HG03025 (cell line): ENCODE results near the gene LRSAM1.
"Not testable (repeated sequence)": the region's sequence is repeated elsewhere in the genome, so short reads cannot be mapped to it uniquely, and the experiment has no call there.

Source experiments
- ATAC-seq: cut with Tn5 transposase; IDR thresholded peaks from one replicate; pipeline ENCODE4 v1.9.1; 2021; ENCODE audit warnings: mild to moderate bottlenecking, moderate library complexity; ENCODE audit not compliant: unreplicated experiment, low FRiP score

Gene LRSAM1

DNA sequence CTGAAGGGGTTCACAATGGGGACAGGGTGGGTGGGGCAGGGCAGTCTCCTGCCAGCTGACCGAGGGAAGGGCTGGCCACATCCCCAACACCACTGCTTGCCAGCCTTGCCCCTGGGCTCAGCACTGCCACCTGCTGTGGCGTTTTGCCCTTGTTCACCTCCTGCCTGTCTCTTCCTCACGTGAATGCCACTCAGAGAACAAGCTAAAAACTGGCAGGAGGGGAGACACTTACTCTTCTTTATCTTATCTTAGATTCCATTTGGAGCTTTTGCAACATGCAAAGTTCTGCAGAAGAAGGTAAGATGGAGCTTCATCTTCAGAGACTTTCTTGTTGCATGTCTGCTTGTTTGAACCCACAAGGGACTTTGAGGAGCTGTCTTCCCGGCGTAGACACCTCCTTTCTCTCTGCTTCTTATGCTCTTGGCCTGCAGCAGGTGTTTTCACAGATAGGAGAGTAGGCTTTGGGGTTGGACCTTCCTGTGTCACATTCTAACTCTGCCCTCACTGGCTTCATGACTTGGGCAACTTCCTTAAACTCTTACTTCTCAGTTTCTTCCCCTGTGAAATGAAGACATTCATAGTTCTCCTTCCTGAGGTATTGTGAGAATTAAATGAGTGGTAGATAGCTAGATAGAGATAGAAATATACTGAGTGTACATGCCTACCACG lies 4.1 kb downstream of the LRSAM1 start:
- no peak for ATAC-seq

DNA sequence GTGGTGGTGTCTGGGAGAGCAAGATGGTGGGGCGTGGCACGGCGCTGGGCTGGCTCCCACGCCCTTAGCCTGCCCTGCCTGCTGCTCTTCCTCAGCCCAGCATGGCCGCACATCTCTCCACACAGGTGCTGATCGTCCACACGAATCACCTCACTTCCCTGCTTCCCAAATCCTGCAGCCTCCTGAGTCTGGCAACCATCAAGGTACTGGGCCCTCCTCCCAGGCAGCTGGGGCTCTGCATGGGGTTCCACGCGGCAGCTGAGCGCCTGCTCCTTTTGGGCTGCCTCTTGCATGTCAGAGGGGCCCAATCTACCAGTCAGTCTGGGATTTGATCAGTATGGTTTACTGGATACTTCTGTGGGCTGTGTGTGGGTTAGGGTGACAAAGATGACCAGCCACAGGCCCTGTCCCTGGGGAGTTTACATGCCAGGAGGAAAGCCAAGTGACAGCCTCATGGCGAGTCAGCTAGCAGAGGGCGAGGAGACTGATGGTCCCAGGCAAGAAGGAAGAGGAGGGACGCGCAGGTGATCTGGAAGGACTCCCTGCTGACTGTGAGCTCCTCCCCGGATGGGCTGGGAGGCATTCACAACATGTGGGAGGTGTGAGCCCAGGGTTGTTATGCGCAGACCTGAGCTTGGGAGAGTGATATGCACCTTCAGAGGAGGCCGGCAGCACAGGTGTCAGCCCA lies 6.0 kb downstream of the LRSAM1 start:
- ATAC-seq, result no peak

DNA sequence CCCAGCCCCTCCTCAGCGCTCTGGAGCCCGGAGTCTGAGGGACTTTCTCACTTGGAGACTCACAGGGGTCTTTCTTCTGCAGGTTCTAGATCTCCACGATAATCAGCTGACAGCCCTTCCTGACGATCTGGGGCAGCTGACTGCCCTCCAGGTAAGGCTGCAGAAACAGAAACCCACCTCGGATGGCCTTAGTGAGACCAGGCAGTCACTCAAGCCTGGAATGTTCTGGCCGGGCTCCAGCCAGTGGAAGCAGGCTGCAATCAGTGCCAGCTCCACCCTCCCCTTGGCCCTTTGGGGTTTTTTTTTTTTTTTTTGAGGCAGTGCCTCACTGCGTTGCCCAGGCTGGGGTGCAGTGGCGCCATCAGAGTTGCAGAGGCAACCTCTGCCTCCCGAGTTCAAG lies 7.6 kb downstream of the LRSAM1 start:
- ATAC-seq, result no peak

DNA sequence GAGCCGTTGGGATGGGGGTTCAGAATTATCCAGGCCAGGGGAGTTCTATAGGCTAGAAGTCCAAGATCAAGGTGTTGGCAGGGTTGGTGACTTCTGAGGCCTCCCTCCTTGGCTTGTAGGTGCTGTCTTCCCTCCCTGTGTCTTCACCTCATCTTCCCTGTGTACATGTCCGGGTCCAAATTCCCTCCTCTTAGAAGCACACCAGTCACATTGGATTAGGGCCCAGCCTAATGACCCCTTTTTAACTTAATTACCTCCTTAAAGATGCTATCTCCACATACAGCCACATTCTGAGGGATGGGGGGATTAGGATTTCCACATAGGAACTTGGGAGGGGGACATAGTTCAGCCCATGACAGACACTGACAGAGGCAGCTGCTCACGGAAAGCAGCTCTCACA lies 12.1 kb downstream of the LRSAM1 start:
- ATAC-seq, result no peak

DNA sequence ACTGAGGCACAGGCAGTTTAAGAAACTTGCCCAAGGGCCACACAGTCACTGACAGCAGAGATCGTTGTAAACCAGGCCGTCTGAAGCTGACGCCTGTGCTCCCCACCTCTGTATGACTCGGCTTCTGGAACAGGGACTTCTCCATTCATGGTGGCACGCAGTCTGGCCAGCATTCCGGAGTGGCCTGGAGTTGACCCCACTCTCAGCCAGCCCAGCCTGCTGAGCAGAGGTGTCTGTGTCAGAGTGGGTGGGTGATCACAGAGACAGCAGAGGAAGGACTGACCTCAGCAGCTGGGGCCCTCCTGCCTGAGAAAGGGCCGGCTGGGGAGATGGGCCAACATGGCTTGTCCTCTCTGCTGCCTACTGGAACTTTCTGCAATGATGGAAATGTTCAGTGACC lies 12.6 kb downstream of the LRSAM1 start:
- ATAC-seq, result no peak

DNA sequence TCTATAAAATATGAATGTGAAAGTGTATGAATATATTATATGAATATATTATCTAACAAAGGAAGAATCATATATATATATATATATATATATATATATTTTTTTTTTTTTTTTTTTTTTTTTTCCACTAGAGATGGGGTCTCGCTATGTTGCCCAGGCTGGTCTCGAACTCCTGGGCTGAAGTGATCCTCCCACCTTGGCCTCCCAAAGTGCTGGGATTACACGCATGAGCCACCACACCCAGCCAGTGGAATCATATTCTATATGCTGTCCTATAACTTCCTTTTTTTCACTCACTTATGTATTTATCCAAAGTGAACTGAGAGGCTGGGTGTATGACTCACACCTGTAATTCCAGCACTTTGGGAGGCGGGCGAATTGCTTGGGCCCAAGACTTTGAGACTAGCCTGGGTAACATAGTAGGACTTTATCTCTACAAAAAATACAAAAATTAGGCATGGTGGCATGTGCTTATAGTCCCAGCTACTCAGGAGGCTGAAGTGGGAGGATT lies 15.2 kb downstream of the LRSAM1 start:
- ATAC-seq, result not testable (repeated sequence)

DNA sequence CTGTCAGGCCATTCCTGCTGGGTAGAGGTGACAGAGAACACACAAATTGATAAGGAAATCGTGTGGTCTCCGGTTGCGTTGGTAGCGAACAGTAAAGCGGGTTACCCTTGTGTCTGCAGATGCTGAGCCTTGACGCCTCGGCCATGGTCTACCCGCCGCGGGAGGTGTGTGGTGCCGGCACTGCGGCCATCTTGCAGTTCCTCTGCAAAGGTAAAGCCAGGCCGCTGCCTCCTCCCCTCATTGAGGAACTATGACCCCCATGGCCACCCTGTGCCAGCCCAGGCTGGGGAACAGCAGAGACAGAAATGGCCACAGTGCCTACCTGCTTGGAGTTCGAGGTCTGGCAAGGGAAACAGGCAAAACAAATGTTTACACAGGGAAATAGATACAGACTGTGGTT lies 16.3 kb downstream of the LRSAM1 start:
- no peak for ATAC-seq

DNA sequence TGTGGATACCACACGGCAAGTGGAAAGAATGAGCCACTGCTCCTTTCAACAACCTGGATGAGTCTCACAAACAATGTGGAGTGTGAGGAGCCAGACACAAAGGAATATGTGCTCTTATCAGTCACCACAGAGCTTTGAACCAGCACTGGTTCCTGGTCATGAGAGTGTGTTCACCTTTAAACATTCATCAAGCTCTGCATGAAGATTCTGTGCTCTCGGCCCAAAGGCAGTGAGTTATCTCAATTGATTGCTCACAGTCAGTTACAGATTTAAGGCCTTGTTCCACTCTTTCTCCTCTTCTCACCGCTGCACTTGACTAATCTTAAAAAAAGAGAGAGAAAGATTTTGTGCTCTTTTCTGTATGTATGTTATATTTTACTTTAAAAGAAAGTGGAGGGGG lies 19.4 kb downstream of the LRSAM1 start:
- ATAC-seq, result no peak

DNA sequence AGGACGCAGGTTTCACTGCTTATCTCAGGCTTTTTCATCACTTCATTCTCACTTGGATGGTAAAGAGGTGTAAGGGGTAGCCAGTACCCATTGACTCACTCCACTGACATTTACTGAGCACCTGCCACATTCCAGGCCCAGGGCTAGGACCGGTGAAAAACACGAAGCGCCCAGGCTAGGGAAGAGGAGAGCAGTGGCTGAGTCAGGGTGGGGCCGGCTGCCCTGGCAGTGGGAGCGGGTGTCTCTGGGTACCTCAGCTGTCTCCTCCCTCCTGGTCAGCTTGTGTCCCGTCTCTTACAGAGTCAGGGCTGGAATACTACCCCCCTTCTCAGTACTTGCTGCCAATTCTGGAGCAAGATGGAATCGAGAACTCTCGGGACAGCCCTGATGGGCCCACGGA lies 22.2 kb downstream of the LRSAM1 start:
- no peak for ATAC-seq

DNA sequence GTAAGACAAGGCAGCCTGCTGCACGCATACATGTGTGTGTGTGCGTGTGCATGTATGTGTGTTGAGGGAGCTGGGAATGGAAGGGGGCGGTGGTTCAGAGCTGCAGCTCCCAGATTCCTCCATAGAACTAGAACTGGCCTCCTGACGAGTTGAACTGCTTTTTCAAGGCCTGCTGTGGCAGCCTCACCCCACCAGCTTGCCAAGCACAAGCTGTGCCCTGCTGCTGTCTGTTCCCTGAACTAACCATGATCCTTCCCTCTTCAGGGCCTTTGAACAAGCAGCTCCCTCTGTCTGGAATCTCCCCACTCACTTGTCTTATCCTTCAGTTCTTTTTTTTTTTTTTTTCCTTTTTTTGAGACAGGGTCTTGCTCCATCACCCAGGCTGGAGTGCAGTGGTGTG lies 22.6 kb downstream of the LRSAM1 start:
- no peak for ATAC-seq

DNA sequence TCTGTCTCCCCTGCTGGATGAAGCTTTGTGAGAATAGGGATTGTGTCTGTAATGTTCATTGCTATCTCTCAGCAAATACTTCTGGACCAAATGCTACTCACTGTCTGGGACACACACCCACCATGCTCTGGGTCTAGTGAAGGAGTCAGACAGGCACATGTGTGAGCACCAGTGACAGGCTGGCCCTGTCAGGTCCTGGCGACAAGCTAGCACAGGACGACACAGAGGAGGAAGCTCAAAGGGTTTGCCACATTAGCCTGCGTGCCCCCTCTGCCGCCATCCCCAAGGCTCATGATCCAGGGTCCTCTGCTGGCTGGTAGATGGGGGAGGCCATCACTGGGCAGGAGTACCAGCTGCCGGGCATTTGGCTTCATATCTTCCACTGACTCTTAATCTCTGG lies 23.3 kb downstream of the LRSAM1 start:
- ATAC-seq, result no peak

DNA sequence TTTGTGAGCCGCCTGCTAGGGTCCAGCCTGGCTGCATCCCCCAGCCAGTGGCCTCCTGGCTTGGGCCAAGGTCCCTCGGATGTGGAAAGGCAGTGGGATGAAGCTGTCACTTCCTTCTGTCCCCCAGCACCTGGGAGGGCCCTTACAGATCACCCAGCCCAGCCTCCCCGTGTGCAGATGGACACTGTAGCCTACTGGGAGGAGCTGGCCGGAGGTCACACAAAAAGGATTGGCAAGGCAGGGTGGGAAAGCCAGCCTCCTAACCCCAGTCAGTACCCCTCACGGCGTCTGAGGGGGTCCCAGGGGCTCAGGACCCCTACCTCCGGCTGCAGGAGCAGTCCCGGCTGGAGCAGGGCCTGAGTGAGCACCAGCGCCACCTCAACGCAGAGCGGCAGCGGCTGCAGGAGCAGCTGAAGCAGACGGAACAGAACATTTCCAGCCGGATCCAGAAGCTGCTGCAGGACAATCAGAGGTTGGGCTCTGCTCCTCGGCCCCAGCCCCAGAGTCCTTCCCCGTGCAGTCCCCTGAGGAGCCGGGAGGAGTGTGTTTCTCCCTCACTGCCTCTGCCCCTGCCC lies 28.3 kb downstream of the LRSAM1 start:
- ATAC-seq, result no peak

DNA sequence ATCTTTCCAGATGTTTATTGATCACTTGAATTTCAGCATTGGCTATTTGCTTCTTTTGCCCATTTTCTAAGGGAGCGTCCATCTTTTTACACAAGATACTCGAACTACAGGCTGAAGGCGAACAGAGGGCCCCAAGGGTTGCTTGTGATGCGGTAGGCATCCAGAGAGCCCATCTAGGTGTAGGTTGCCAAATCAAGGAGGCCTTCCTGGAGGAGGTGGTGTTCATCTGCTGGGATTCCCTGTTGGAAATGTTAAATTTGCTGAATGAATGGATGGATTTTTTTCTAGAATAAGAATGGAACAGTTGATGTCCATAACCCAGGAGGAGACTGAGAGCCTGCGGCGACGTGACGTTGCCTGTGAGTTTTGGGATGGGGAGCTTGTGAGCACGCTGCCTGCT lies 31.4 kb downstream of the LRSAM1 start:
- no peak for ATAC-seq

DNA sequence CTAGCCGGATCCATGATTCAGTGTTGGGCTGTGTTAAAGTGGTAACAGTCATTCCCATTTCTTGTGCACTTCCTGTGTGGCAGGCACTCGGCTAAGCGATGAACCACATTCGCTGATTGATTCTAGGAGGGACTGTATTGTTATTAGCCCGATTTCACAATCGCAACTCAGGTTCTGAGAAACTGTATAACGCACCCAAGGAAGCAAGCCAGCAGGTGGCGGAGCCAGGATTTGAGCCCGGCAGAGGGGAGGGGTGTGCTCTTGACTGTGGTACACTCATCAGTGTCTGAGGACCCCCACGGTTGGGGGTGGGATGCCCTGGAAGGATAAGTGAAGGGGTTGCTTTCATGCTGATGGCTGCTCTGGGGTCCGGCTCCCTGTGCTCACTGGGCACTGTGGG lies 34.7 kb downstream of the LRSAM1 start:
- ATAC-seq, result no peak

DNA sequence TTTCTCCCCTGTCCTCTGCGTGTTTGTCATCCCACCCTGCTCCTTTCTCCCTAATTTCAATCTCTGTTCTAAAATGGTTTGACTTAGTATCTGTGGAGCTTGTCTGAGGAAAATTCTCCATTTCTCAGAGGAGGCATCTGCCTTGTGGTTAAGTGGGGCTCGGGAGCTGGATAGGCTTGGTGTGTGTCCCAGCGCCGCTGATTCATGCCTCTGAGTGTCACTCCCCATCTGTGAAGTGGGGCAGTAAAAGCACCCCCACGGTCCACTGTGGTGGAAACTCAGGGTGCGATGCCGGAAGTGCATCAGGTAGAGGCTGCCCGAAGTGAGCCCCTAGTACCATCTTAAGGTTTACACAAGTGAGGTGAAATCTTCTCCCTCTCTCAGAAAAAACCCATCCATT lies 37.6 kb downstream of the LRSAM1 start:
- no peak for ATAC-seq

DNA sequence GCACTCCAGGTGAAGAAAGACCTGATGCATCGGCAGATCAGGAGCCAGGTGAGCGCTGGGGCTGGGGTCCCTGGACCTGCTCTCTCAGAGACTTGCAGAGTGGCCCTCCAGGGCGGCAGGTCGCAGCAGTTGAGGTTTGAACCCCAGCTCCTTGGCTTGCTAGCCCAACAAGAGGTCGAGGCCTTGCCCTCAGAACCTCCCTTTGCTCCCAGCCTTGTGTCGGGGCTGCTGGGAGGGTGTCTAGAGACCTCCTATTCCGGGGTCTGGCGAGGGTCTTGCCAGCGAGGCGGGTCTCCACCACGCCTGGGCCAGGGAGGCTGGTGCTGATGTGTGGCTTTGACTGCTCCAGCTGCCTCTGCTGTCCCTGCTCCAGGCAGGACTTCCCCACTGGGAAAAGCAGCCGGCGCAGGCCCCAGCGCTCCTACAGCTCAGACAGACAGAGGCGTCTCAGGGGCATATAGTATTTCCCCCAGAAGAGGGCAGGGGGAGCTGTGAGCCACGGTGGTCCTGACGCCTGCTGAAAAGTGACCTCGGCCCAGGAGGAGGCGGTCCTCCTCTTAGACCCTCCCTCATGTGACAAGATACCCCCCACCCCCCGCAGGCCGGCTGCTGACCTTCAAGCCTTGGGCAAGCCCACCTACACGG lies 38.3 kb downstream of the LRSAM1 start:
- ATAC-seq, result no peak

DNA sequence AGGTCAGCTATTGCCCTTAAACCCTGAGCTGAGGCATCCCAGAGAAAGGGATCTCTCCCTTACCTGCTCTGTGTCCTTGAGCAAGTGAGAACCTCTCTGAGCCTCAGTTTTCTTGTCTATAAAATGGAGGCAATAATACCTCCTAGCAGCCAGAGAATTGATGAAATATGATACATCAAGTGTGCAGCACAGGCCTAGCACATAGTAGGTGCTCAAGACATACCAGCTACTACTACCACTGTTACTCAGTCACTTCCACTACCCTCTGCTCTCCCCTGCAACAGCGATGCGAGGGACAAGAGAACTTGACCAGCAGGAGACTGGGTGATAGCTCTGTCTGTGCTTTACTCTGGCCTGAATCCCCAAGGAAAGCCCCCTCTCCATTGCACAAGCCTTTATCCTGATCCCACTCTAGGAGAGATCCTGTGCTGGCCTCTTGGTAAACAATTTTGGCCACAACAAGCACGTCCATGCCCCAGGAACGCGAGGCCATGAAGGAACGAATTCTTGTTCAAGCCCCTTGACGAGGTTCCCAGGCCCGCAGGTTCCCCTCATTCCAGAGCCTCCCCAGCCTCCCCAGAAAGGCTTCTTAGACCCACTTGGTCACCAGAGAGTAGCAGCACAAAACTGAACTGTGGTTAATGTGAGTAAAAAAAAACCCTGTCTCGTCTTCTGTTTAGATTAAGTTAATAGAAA lies 39.4 kb downstream of the LRSAM1 start:
- no peak for ATAC-seq

DNA sequence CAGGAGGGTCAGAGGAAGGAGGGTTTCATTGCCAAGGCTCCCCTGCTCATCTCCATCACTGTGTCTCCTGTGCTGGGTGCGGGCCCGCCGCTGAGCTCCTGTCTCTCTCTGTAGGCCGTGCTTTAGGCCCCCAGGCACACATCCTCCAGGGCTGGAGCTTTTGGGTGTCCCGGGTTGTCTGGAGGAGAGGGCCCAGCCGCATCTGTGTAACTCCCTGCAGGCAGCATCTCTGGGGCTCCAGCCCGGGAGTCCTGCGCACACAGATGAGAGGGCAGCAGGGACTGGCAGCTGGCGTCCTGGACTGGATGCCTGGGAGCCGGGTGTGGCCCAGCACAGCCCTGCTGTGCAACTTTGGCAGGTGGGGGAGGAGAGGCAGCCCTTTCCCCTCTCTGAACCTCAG lies 40.2 kb downstream of the LRSAM1 start:
- no peak for ATAC-seq

DNA sequence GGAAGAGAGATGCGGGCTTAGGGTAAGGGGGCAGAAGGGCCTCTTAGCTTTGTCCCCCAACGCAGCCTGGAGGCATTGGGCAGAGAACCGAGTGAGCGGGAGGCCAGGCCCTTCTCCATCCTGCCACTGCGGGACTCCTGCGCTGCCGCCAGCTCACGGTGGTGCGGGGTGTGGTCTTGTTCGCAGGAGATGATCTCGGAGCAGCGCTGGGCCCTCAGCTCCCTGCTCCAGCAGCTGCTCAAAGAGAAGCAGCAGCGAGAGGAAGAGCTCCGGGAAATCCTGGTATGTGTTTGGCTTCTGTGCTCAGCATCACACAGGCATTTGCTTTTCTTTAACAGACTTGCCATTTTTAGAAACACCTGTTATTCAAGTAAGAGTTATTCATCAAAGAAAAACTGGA lies 41.3 kb downstream of the LRSAM1 start:
- no peak for ATAC-seq

DNA sequence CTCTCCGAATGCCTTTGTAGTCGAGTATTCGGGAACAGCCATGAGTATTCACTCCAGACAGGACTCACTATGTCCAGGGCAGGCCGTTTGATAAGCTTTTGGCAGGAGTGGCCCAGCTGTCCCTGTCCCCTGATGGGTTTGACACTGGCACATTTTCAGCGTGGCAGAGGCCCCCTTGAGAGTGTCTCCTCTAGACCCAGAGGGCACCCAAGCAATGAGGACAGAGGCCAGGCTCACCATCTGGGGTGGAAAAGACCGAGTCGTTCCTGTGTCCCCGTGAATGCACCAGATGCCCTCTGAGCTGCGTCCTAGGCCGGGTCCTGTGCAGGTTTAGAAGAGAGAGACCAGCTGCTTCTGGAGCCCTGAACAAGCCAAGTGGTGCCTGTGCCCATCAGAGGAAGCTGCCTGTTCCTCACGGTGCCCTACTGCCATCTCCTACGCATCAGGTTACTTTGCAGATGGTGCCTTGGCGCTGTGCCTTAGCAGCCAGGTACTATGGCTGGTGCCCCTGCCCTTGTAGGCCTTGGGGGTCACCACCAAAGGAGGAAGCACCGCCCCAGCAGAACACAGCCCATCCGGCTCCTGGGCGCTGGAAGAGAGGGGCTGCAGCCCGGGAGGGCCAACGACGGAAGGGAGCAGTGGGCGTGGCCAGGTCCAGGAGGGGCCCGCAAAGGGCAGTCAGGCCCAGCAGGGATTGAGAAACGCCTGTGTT lies 42.4 kb downstream of the LRSAM1 start:
- ATAC-seq, result no peak
